Adrenal gland (tissue), 12 donors: ENCODE results near the gene SLU7. TPM values are rescaled to one million over a fixed set of nuclear protein-coding genes. Genes with fewer than 3 reads are reported as not detected.

ENCODE experiments used
- DNase-seq, 7 donors: peaks; one replicate each; pipeline ENCODE4 v3.0.0-alpha.2; 2019 to 2020
- H3K27ac ChIP-seq, 5 donors: fragments of 200-600 bp; sonication (generic) in 4 of 5; 1 replicate in 3 of 5; 2 replicates in 2 of 5; pipeline versions ENCODE4 v1.5.1 to v1.8.0; 2016 to 2020; ENCODE audit warnings: mild to moderate bottlenecking in 1 of 5
- H3K27me3 ChIP-seq: fragments of 200-600 bp; 2 replicates; pipeline ENCODE4 v1.8.0; 2021
- H3K36me3 ChIP-seq, 2 donors: fragments of 200-600 bp; replicated peaks in 1 of 2; 1 replicate in 1 of 2; 2 replicates in 1 of 2; pipeline versions ENCODE4 v1.5.1 to v1.8.0; 2018 to 2022
- H3K4me1 ChIP-seq, 2 donors: fragments of 200-600 bp; replicated peaks in 1 of 2; 1 replicate in 1 of 2; 2 replicates in 1 of 2; pipeline versions ENCODE4 v1.5.1 to v1.8.0; 2018 to 2021
- H3K4me3 ChIP-seq, 4 donors: fragments of 200-600 bp; sonication (generic) in 3 of 4; one replicate each; pipeline ENCODE4 v1.5.1; 2016 to 2018
- H3K9me3 ChIP-seq, 3 donors: fragments of 200-600 bp; sonication (generic) in 1 of 3; replicated peaks in 1 of 3; 1 replicate in 2 of 3; 2 replicates in 1 of 3; pipeline versions ENCODE4 v1.5.1 to v1.8.0; 2016 to 2021
- POLR2A ChIP-seq, 2 donors: fragments of 450-650 bp; IDR thresholded peaks; one replicate each; pipeline ENCODE4 v1.6.1; 2017; ENCODE audit warnings: antibody characterized with exemption in 2 of 2, mild to moderate bottlenecking in 2 of 2, moderate library complexity in 1 of 2
- WGBS, 4 donors: extraction: QIAGEN DNeasy Blood & Tissue Kit in 2 of 4; methylation state at CpG; one replicate each; pipeline versions ENCODE4 v1.1.5 to v1.1.7; 2013 to 2017; 5-methylcytosine and 5-hydroxymethylcytosine counted together
- intact Hi-C, 2 donors: fragments of 100-400 bp; cut with DNase I; formaldehyde crosslinking; loops; one replicate each; pipeline versions ENCODE4 v1.14.1 to v1.15.0; 2022 to 2023
- polyA plus RNA-seq, 3 donors: library from polyadenylated mRNA; stranded (reverse); fragments of 200-250 nt in 2 of 3; fragments of 350-450 nt in 1 of 3; fragmentation: Illumina TruSeq in 1 of 3; extraction: RNeasy Lipid Tissue Mini Kit (QIAGEN cat#74804) in 1 of 3; gene quantifications; one replicate each; pipeline ENCODE4 v1.2.3, GENCODE V29; 2013 to 2014
- total RNA-seq, 9 donors: library from RNA; depleted of rRNA in 4 of 9; stranded (reverse); fragments of >200 nt in 4 of 9; fragments of 120-200 nt in 1 of 9; fragmentation: NEBNext Ultra II Directional in 1 of 9; extraction: Animal tissue kit (Norgen Biotek cat#: 25700) in 1 of 9; gene quantifications; one replicate each; pipeline versions ENCODE4 v1.1.0 to v1.2.4, GENCODE V29; 2013 to 2023
- TF ChIP-seq, protein P1 (sequence below), 6 experiments: fragments of 450-650 bp in 4 of 6; fragments of 200-600 bp in 2 of 6; sonication (generic) in 1 of 6; IDR thresholded peaks; 1 replicate in 5 of 6; 2 replicates in 1 of 6; pipeline versions ENCODE4 v1.5.1 to v1.8.0; 2016 to 2021; ENCODE audit warnings: antibody characterized with exemption in 6 of 6, mild to moderate bottlenecking in 2 of 6, moderate library complexity in 1 of 6
- donor health status: healthy with polysubstance abuse.
- donor health status: Bipolar disorder and iron deficiency.
- donor health status: DM: yes; HTN: yes; CAD: no.
- donor health status: DM: no; HTN: no; CAD: no.
- donor health status: DM: no; HTN: no; CAD: no.
- donor health status: DM: yes; HTN: yes; CAD: no.

Gene SLU7
- total and polyA plus RNA-seq, 12 donors = 27.1 to 138 (median 47.7) TPM

DNA sequence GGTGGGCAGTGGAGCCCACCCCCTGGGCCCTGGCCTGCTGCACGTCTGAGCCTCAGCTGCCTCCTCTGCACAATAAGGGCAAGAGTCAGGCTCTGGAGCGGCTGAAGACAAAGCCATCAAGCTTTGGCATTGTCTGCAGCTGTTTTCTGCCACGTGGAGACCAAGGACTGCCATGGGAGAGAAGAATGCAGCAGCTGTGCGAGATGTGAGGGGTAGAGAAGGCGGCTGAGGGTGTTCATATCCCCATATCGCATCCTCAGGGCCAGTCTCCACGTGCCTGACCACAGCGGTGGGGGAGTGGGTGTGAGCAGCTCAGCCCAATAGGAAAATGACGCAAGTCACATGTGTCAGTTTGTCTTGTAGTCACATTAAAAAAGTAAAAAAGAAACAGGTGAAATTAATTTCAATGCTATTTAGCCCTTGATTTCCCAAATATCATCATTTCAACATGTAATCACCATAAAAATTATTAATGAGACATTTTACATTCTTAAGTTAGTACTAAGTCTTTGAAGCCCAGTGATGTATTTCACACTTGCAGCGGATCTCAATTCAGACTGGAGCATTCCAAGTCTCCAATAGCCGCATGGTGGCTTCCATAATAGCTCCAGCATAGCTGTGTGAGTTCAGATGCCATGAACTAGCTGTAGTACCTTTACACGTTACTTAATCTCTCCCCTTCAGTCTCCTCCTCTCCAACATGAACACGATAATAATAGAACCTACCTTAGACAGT lies 55.1 kb downstream of the SLU7 start:
- no peaks in the 10 kb centered on the region for H3K27me3 ChIP-seq
- WGBS, 4 donors = 66 to 94% (median 75%) methylated on average over 10 to 13 of the region's 13 CpGs
- no peak overlapping the region for H3K4me3 ChIP-seq
- TF ChIP-seq, protein P1, sequence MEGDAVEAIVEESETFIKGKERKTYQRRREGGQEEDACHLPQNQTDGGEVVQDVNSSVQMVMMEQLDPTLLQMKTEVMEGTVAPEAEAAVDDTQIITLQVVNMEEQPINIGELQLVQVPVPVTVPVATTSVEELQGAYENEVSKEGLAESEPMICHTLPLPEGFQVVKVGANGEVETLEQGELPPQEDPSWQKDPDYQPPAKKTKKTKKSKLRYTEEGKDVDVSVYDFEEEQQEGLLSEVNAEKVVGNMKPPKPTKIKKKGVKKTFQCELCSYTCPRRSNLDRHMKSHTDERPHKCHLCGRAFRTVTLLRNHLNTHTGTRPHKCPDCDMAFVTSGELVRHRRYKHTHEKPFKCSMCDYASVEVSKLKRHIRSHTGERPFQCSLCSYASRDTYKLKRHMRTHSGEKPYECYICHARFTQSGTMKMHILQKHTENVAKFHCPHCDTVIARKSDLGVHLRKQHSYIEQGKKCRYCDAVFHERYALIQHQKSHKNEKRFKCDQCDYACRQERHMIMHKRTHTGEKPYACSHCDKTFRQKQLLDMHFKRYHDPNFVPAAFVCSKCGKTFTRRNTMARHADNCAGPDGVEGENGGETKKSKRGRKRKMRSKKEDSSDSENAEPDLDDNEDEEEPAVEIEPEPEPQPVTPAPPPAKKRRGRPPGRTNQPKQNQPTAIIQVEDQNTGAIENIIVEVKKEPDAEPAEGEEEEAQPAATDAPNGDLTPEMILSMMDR (IDR thresholded peaks at IDR 0.05) = no peak
- TF ChIP-seq POLR2A (IDR thresholded peaks at IDR 0.05) = no peak
- H3K9me3 ChIP-seq = no peaks in the 10 kb centered on the region
- no peaks in the 10 kb centered on the region for H3K36me3 ChIP-seq
- peak overlapping the region in 2 of 5 donors; percentile 24 to 35 for H3K27ac ChIP-seq
- DNase-seq = no peak
- peaks cover 0 to 4% of the 10 kb centered on the region in 2 donors for H3K4me1 ChIP-seq
- intact Hi-C loops = no loop called here

DNA sequence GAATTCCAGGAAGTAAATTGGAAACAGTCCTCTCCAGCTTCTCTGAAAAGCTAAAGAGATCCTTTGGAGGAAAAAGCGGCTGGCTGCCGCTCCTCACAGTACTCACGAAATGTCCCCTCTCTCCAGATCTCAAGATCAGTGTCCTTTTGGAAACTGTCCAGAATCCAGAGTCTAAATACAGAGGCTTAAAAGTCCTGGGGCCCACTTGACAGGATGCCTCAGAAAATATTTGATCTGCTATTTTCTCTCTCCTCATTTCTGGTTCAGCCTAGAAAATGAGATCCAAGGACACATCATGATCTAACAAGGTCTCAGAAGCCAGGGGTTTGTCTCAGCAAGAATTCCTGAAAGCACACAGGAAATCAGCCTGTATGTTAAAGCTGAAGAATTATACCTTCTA lies 55.7 kb downstream of the SLU7 start:
- Histone ChIP-seq H3K27me3 (no peaks in the 10 kb centered on the region), H3K4me1 (peaks cover 0 to 4% of the 10 kb centered on the region in 2 donors), H3K4me3 (no peak overlapping the region), H3K36me3 (no peaks in the 10 kb centered on the region), H3K9me3 (no peaks in the 10 kb centered on the region), H3K27ac (peak overlapping the region in 2 of 5 donors; percentile 24 to 35)
- 41 to 77% (median 52%) methylated on average over 3 of the region's 3 CpGs for whole genome bisulfite sequencing, 4 donors
- DNase-seq = no peak
- no peak for TF ChIP-seq POLR2A (IDR thresholded peaks at IDR 0.05)
- TF ChIP-seq, protein P1 (IDR thresholded peaks at IDR 0.05) = no peak
- intact Hi-C loops = no loop called here

DNA sequence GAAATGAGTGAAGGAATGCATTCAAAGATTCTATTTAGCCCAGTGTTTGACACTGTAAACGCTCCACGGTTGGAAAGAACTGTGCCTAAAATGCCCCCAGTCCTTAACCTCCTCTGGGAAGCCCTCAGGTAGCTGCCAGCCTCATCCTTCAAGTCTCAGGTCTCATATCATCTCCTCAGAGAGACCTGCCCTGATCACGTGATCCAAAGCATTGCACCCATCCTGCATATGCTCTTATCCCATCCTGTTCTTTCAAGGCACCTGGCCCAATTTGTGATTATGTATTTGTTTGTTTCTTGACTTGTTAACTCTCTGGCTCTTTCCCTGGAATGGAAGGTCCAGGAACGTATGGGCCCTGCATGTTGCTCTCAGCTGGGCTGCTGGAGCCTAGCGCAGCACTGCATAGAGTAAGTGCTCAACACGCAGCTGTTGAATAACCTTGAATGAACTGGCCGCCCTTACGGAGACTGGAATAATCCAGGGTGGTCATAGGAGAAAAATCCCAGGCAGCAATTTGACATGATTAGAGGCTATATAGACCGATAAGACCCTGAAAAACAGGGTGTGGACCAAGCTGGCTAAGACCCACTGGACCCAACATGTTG lies 57.2 kb downstream of the SLU7 start:
- Histone ChIP-seq H3K27me3 (no peaks in the 10 kb centered on the region), H3K27ac (no peak overlapping the region), H3K4me1 (peaks cover 0 to 11% of the 10 kb centered on the region in 2 donors), H3K4me3 (no peak overlapping the region), H3K9me3 (no peaks in the 10 kb centered on the region), H3K36me3 (no peaks in the 10 kb centered on the region)
- 76 to 89% (median 86%) methylated on average over 9 of the region's 9 CpGs for WGBS, 4 donors
- intact Hi-C loops = no loop called here
- peak in 1 of 7 donors; percentile 13 for DNase-seq
- TF ChIP-seq, protein P1 (IDR thresholded peaks at IDR 0.05) = no peak
- no peak for TF ChIP-seq POLR2A (IDR thresholded peaks at IDR 0.05)

DNA sequence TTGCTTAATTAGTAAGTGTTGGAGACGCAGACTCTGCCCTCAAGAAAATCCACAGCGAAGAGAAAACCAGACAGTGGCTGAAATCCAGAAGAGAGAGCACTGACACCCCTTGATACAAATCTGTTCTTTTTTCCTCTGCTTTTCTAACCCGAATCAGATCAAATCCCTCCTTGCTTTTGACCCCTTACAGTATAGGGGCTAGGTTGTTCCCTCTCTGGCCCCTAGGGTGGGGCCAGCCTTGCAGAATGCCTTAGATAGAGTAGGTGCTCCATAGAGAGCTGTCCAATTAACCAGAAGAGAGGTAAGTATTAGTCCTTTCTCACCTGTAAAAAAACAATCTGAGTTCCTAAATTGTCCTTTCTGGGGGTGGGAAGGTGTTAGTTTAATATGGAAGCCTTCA lies 58.6 kb downstream of the SLU7 start:
- WGBS, 4 donors = 83 to 91% (median 89%) methylated on average over 3 of the region's 3 CpGs
- Histone ChIP-seq H3K36me3 (no peaks in the 10 kb centered on the region), H3K9me3 (no peaks in the 10 kb centered on the region), H3K27me3 (no peaks in the 10 kb centered on the region), H3K27ac (no peak overlapping the region), H3K4me1 (peaks cover 0 to 11% of the 10 kb centered on the region in 2 donors), H3K4me3 (no peak overlapping the region)
- intact Hi-C loops = no loop called here
- DNase-seq = no peak
- TF ChIP-seq POLR2A (IDR thresholded peaks at IDR 0.05) = no peak
- TF ChIP-seq, protein P1 (IDR thresholded peaks at IDR 0.05) = no peak
